PC-3 (cell line): ENCODE results near the gene ERFE.

Source experiments
- EZH2 ChIP-seq: fragments of 300-600 bp; sonication (generic); IDR thresholded peaks from one replicate; pipeline ENCODE4 v1.6.1; 2017; ENCODE audit warnings: antibody characterized with exemption, mild to moderate bottlenecking, low read length; ENCODE audit not compliant: unreplicated experiment
- EZH2phosphoT487 ChIP-seq: fragments of 300-600 bp; sonication (generic); IDR thresholded peaks from 2 replicates; pipeline ENCODE4 v1.6.1; 2018; ENCODE audit warnings: mild to moderate bottlenecking, antibody characterized with exemption, low read length, borderline replicate concordance
- TF ChIP-seq, protein P1 (sequence below): fragments of 300-600 bp; sonication (generic); conservative IDR thresholded peaks from 2 replicates; pipeline ENCODE4 v1.5.1; 2017; ENCODE audit warnings: antibody characterized with exemption, low read depth, mild to moderate bottlenecking, low read length

DNA sequence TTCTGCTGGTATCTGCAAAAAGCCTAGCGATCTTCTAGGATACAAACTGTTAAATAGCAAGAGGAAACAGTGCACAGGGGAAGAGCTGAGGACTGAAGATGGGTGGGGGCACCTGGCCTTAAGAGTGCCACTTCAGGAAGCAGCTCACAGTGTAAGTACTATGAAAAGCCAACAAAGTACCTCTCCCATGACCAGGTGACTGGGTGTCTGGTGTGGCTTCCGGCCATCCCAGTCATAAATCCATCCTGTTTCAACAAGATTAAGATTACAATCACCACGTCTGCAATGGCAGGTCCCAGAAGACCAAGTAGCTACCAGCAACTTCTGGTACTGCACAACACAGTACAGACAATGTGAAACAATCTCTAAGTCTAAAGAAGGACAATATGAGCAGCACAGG lies 15.9 kb downstream of the ERFE start:
- TF ChIP-seq, protein P1, sequence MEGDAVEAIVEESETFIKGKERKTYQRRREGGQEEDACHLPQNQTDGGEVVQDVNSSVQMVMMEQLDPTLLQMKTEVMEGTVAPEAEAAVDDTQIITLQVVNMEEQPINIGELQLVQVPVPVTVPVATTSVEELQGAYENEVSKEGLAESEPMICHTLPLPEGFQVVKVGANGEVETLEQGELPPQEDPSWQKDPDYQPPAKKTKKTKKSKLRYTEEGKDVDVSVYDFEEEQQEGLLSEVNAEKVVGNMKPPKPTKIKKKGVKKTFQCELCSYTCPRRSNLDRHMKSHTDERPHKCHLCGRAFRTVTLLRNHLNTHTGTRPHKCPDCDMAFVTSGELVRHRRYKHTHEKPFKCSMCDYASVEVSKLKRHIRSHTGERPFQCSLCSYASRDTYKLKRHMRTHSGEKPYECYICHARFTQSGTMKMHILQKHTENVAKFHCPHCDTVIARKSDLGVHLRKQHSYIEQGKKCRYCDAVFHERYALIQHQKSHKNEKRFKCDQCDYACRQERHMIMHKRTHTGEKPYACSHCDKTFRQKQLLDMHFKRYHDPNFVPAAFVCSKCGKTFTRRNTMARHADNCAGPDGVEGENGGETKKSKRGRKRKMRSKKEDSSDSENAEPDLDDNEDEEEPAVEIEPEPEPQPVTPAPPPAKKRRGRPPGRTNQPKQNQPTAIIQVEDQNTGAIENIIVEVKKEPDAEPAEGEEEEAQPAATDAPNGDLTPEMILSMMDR: no peak
- no peak for TF ChIP-seq EZH2phosphoT487
- TF ChIP-seq EZH2: no peak
